H54 (cell line): Measurements from ENCODE around the gene CTNNA3.

ENCODE experiments used
- DNase-seq: peaks from one replicate; pipeline ENCODE4 v3.0.0; 2011; ENCODE audit warnings: low spot score, mixed read lengths; ENCODE audit not compliant: insufficient read length
- FAIRE-seq: peaks from 3 replicates; lab custom pipeline; 2011; peaks lifted over from hg19 to GRCh38; lab: Jason Lieb, UNC
- POLR2A ChIP-seq: IDR thresholded peaks from 2 replicates; pipeline ENCODE4 v1.6.1; 2011; ENCODE audit warnings: low read depth, mild to moderate bottlenecking, low read length

The CTNNA3 gene

DNA sequence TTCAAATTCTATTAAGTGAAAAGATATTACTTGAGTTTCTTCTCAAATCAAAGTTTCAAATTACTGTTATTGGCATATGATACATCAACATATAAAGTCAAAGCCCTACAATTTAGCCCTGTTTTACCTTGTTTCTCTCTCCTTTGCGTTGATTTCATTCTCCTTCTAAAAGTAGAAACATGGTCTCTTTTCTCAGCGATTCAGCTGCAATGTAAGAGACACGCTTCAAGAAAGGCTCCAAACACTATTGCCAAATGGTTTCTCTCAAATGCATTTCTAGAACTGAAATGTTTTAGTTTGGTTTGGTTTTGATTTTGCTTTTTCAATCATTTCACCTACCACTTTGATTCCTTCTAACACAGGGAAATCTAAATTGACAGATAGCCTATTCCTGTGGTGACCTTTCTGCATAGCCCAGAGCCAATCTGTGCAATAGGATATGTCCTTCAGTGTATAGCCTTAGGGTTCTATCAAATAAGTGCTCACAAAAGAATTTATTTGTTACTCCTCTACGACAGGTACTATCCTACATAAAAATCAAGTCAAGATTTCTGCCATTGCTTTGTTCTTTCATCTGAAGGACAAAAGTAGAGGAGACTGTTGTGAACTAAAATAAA lies 47.3 kb downstream of the CTNNA3 start:
- FAIRE-seq = no peak

DNA sequence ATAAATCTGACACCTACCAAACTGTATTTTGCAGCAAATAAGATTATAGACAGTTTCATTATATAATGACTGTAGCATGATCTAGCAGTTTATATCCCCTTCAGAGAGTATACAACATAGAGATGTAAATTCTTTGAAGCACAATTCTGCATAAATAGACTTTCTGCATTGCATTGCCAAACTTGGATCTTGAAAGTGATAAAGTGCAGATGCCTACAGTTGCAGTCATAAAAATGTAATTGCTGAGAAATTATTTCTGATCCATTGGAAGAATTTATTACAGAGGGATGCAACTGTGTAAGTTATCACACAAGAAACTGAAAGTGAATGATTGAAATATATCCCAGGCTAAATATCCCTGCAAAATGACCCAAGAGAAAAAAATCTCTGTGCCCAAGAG lies 65.1 kb downstream of the CTNNA3 start:
- no peak for TF ChIP-seq POLR2A
- DNase-seq = no peak
- no peak for FAIRE-seq

More for the DNA sequence above, 47.3 kb downstream of the CTNNA3 start:
- DNase-seq = no peak
- no peak for TF ChIP-seq POLR2A

DNA sequence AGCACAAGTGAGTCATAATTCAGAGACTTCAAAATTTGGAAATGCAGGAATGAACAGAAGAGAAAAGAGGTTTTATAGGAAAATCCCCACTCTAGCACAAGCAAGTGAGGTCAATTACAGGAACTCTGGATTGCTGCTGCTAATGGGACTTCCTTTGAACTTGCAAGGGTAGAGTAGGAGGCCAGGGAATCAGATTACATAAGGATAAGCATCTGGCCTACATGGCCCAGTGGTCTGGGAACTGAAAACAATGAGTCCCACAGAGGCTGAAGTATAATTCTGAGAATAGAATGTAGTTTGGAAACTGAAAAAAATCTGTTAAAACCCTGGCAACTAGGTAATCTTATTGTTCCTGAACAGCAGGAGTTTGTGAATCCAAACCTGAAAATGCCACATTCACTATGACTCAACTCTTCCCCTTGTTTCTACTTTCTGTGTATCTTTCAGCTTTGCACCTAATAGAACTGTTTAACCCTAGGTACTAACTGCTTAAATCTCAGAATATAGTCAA lies 66.5 kb downstream of the CTNNA3 start:
- TF ChIP-seq POLR2A = no peak
- FAIRE-seq (peak; percentile 23), DNase-seq (no peak)

DNA sequence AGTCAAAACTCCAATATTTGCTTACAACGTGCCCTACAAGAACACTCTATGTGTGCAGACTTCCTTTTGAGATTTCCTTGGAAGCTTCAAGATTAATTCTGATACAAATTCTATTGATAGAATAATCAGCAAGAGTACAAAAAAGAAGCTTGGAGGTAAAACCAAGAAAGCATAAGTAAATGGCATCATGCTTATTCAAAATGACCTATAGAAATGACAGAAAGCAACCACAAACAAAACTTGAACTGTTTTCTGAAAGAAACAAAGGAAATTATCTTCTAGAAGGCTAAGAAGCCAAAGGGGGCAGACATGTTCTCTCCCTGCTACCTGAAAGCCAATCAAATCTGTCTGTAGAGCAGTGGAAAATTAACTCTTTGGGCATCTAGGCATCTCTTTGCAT lies 73.0 kb downstream of the CTNNA3 start:
- no peak for FAIRE-seq

DNA sequence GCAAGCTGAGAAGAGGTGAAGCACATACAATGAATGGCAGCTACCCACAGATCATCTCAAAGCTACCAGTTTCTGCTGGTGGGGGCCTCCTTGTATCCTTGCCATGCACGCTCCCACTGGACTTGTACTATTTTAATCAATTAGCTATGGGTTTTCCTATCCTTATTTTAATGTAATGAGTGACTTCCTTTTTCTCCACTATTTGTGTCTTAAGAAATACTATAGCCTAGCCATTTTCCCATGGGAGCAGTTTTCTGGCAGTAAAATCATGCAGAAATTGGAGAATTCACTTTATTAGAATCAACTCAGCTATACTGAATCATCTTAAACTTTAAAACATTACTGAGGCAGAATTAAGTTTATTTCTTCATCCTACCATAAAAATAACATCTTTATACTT lies 73.5 kb downstream of the CTNNA3 start:
- DNase-seq (no peak), FAIRE-seq (no peak)
- TF ChIP-seq POLR2A = no peak

More for the DNA sequence above, 73.0 kb downstream of the CTNNA3 start:
- DNase-seq = no peak
- no peak for TF ChIP-seq POLR2A

DNA sequence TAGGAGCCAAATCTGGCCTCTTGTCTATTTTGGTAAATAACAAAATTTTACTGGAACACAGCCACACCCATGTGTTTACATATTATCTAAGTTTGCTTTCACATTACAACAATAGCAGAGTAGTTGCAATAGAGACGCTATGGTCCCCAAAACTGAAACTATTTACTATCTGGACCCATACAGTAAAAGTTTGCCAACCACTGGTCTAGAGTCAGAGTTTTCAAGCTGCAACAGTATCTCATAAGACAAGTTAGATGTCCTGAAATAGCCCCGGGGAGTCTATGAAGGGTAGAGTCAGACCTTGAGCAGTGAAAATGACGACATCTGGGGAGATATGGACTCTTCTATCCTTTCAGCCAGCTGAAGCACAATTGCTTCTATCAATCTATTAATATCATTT lies 74.2 kb downstream of the CTNNA3 start:
- DNase-seq (no peak), FAIRE-seq (no peak)
- no peak for TF ChIP-seq POLR2A

DNA sequence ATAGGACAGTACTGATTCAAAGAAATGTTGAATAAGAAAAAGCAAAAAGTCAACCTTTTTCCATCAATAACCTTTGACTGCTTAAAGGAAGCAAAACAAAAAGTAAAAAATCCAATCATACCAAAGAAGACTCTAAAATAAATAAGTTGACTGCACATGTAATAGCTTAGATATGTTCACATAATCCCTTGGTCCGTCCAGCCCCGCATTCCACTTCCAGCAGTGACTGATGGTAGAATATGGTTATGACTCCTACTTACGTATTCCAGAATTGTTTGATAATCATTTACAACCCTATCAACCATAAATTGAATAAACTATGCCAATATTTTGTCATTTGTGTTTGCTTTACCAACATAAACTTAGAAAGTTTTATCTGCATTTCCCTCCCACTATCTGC lies 77.9 kb downstream of the CTNNA3 start:
- TF ChIP-seq POLR2A = no peak
- no peak for DNase-seq
- FAIRE-seq = peak; percentile 55

DNA sequence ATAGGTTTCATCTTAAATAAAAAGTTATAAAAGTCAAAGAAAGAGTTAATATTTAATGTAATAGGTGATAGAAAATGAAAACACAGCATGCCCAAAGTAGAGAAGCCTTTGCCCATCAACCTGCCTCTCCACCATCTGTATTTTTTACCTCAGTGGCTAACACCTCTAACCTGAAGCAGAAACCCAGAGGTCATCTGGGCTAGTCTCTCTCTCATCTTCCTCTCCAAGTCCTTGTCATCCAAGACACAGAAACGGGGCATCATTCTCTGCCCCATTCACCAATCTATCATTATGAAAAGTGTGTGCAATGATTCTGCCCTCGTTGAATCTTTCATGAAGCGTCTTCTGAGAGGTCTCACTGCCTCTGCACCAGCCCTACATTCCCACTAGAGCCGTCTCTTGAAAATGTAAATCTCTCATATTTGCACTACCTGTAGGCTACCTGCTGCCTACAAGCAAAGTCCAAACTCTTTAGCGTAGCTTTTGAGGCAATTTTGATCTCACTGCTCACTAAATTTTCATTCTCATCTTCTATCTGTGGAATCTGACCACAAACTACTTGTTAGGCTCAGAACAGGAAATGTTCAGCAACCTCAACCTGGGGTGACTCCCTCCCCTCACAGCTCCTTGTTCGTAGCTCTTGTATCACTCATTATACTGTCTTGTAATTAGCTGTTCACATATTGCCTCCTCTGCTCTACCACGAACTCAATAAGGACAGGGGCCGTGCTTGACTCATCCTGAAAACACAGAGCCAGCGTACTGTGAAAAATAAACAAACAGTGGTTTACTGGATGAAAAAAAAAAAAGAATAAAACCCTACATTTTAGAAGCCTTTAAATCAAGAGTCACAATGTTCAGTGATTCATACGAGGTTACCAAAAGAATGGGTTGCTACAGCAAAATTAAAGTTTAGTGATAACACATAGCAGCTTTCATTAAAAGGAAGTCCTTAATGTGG lies 83.1 kb downstream of the CTNNA3 start:
- peak; percentile 92 for FAIRE-seq
- peak; percentile 26 for DNase-seq
- TF ChIP-seq POLR2A = no peak

DNA sequence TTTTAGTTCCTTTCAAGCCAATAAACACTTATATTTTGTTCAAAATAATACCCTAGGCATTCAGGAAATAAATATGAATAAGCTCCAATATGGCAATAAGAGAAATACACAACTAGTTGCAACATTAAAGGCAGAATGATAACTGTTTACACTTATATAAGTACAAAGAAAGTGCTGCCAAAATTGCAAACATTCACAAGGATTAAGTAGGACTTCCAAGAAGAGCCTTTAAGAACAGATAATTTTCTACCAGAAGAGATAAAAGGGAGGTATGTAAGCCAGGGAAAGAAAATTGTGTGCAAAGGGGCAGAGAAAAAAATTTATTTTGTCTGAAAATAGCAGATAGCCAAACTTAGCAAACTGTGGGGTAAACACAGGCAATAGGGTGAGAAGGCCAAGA lies 83.8 kb downstream of the CTNNA3 start:
- TF ChIP-seq POLR2A = no peak
- FAIRE-seq = no peak
- DNase-seq = no peak

DNA sequence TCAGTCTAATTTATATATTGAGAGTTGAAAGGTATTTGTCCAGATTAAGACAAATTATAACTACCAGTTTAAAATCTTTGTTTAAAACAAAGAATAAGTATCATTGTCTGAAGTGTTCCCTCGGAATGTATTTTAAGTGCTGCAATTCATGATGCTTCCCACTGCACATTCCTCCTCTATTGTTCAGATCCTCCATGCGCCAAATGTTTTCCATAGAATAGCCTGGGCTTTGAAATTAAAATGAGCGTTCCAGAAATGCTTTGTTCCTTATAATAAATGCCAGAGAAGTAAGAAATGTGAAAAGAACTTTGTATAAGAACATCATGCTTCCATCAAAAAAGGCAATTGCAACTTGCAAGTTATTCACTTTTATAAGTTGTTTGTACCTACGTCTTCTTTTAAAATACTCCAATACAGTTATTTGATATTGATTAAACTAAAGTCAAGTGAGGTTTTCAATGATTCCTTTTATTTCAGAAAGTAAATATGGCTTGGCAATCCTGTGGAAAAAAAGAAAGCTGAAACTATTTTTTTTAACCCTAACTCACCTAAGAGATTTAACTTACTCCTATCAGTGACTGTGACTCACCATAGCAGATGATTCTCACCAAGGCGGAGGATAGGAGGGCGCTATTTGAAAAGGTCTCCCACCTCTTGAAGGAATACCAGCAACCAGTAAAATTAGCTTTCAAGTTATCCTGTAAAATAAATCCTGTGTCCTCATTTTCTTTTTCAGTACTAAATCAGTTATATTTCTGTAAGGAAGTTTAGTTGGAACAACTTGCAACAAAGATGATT lies 85.8 kb downstream of the CTNNA3 start:
- no peak for FAIRE-seq
- TF ChIP-seq POLR2A = no peak
- DNase-seq = no peak

DNA sequence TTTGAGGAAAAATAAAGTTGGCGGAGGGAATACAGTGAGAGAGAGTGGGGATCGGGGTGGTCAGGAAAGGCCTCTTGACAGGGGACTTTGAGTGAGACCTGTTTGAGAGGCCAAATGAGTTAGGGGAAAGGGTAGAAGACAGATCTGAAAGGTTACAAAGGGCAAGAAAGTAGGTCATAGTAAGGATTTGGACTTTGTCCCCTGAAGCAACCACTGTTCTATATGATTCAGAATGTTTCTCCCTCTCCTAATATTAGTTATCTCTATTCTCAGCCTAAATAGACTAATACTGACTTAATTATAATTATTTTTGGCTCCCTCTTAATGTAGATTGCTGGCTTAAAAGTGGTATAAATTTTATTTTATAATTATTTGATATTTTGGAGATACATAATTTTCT lies 88.0 kb downstream of the CTNNA3 start:
- no peak for TF ChIP-seq POLR2A
- DNase-seq = no peak
- FAIRE-seq = no peak

DNA sequence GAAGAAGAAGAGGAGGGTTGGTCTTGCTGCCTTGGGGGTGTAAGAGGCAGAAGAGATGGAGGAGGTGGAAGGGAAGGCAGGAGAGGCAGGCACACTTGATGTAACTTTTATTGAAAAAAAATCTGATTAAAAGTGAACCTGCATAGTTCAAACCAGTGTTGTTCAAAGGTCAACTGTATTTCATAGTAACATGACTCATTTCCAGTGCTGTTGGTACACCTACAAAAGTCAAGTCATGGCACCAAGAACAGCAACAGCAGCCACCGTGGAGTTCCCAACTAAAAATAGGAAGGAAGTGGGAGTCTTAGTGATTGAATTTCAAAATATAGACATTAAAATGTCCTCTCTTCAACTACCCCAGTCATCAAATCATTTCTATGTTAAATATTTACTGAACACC lies 88.5 kb downstream of the CTNNA3 start:
- TF ChIP-seq POLR2A = no peak
- DNase-seq = no peak
- peak; percentile 99 for FAIRE-seq

DNA sequence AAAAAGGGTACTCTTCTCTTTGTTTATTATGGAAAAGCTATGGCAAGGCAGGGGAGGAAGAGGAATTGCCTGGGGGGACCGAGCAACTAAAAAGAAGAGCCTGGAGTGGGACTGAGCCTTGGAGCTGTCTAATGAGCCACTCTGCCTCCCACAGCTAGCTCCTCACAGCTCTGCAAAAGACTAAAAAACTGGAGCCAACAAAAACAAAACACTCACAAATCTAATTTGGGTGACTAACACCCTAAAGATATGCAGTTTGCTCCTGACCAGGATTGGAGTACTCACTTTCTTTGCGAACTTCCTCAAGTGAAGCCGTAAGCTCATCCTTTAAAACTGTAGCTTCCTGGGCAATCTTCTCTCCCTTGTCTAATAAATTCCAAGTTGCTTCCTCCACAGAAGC lies 89.4 kb downstream of the CTNNA3 start:
- peak; percentile 43 for DNase-seq
- TF ChIP-seq POLR2A = no peak
- peak; percentile 100 for FAIRE-seq
